CD4-positive, alpha-beta T cell treated with Interleukin-2 at 100 ng/mL for 4 hours (primary cell): Measurements from ENCODE around the gene SLC1A5.

Source experiments
- DNase-seq: peaks from one replicate; pipeline ENCODE4 v3.0.0-alpha.2; 2020; ENCODE audit warnings: low spot score

Gene SLC1A5

GRCh38 chr19:46742926-46743480 lies 45.4 kb downstream of the SLC1A5 start:
- no peak for DNase-seq

GRCh38 chr19:46741447-46741846 lies 46.9 kb downstream of the SLC1A5 start:
- no peak for DNase-seq

- no peak for DNase-seq
These were observed 49.1 kb downstream of the SLC1A5 start for GRCh38 chr19:46739290-46739771.

GRCh38 chr19:46737761-46738171 lies 50.6 kb downstream of the SLC1A5 start:
- DNase-seq = no peak

DNA sequence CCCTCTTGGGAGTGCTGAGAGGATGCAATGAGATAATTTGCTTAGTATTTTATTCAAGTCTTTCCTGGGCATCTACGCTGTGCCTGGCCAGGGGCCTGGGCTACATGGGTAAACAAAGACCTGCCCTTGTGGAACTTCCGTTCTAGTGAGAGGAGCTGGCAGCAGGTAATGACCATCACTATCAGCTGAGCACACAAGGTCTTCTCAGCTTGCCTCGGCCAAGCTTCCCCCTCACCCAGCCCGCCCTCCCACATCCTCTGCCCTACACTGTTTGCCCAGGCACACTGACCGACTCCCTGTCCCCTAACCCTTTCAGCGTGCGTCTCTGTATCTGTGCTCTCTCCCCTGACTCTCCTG lies 51.1 kb downstream of the SLC1A5 start:
- DNase-seq = no peak

DNA sequence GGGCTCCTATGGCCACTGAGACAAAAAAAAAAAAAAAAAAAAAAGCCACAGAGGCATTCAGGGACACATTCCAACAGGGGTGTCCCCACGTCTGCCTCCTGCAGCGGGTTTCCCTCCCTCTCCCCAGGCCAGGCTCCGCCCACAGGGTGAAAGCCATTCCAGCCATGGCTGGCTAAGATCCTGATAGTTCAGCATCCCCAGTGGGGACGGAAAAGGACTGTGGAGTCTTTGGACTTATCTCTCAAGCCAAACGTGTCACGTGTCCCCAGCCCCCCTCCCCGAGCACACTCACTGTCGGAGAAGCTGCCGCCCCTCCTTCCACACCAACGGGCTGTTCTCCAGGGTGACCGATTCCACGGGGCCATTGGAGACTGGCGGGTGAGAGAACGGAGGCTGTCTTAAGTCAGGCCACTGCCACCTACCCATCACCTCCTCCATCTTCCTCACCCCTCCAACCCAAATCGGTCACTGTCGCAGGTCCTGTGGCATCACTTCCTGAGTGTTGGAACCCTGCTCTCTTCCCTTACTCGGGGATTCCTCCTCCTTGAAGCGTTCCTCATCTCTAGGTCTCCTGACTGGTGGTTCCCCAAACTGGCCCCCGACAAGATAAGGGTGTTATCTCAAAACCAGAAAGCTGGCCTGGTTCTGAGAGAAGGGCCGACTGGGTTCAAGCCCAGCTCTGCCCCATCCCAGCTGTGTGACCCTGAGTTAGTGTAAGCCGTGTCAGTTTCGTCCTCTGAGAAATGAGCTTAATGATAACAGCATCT lies 51.7 kb downstream of the SLC1A5 start:
- no peak for DNase-seq

DNA sequence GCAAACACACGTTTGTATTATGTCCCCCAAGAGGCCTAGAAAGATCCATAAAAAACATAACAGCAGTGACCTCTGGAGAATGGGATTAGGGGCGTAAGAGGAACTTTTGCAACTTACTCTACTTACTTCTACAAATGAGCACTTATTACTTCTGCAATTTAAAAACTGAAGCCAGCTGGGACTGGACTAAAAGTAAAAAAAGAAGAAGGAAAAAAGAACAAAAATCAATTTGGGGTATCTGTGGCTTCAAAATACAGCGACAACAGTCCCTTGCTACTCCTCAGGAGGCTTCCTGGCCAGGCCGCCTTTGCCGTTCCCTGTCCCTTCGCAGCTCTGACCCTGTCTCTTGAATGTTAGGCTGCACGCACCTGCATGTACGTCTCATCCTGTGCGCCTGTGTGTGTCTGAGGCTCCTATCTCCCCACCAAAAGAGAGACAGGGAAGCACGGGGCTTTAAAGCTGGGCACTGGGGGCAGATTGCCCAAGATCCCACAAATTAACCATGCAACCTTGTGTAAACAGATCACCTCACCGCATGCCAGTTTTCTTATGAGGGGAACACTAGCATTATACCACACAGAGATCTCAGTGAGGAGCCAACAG lies 54.6 kb downstream of the SLC1A5 start:
- DNase-seq = no peak

DNA sequence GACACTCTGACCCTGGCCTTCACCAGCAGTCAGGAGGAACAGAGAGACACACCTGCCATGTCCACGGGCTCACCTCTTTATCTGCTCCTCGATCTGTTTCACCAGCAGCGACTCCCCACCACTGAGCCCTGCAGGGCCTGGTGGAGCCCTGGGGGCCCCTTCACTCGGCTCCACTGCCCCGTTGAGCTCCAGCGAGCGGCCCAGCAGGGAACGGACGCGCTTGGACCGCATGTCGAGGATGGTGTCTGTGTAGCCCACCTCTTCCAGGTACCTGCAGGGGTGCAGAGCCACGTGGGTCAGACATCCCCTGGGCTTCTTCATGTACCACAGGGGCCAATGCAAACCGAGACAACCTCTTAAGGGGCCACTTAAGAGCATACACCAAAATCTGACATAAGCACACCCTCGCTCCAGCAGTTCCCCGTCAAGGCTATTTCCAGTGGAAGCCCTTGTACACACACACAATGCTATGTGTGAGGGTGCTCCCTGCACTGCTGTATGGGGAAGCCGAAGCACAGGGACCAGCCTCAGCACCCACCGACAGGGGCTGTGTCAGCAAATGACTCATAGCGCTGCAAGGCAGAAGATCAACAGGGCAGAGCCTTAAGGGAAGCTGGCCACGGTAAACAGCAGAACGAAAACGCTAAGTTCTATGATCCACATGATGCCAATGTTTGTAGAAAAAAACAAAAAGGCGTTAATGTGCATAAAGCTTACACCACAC lies 55.3 kb downstream of the SLC1A5 start:
- no peak for DNase-seq

GRCh38 chr19:46732172-46732938 lies 56.0 kb downstream of the SLC1A5 start:
- DNase-seq = no peak

DNA sequence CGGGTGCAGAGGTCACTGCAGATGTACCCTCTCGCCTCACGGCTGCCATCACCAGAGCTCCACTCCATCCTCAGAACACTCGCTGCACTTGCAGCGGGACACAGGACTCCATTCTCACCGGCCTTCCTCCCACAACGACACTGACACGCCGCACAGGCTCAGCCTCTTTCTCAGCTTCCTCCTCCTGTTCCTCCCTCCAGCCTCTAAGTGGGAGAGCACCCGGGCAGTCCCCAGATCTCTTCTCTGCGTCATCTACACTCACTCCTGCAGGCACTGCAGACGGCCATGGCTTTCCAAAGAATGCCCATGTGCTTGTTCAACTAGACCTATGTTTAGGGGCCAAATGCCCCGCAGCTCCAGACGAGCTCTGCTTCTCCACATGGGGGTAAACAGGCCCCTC lies 56.8 kb downstream of the SLC1A5 start:
- DNase-seq = no peak

DNA sequence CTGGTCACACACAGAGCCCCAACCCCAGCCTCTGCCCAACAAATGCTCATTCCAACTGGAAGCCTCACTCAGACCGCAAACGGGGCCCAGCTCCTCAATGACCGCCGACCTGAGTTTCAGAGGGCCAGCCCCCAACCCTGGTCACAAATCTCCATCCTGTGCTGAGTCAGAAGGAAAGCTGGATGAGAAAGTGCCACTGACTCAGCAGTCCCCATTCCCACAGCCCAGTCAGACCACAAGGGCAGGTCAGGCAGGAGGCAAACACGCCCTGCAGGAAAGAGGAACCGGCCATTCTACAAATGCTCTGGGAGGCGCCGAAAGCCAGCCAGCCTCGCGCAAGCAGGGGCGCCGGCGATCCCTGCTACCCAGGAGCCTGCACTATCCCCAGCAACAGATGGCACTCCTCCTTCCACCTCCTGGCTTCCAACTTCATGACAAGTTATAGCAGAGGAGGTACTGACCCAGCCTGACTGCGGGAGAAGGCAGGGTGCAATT lies 57.3 kb downstream of the SLC1A5 start:
- no peak for DNase-seq

- no peak for DNase-seq
These were observed 57.8 kb downstream of the SLC1A5 start for GRCh38 chr19:46730595-46730994.

DNA sequence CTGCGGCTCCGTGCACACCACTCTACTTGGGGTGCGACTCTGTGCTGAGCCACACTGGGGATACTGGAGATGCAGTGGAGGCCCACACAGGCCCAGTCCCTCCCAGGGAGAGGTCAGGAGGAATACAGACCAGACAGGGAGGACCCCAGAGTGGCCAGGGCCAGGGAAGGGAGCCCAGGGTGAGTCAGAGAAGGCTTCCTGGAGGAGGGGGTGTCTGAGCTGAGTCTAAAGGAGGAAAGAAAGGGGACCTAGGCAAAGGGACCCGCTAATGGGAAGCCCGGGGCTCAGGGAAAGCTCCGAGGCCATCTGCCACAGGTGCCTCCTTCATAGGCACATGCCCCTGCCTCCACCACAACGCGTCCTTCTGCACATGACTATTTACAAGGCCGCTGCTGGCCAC lies 58.2 kb downstream of the SLC1A5 start:
- DNase-seq = no peak

GRCh38 chr19:46729696-46730095 lies 58.7 kb downstream of the SLC1A5 start:
- DNase-seq = no peak

GRCh38 chr19:46728693-46729339 lies 59.6 kb downstream of the SLC1A5 start:
- peak; percentile 83 for DNase-seq

DNA sequence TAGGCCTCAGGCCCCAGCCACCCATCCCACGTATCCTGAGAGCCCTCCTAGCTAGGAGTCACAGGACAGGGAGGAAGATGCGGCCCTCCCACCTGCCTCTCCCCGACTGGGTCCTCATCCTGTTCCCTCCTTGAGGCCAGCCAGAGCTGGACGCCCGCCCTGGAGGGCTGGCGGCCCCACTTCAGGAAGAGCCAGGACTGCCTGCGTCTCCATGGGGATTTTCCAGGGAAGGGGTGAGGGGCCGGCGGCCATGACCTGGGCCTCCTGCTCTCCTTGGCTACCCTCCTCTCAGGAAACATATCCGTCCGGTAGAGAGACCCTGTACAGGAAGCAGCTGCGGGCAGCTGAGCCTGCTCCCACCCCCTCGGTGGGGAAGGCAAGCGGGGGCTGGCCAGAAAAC lies 60.2 kb downstream of the SLC1A5 start:
- DNase-seq = no peak

GRCh38 chr19:46727757-46728156 lies 60.6 kb downstream of the SLC1A5 start:
- DNase-seq = no peak

GRCh38 chr19:46726971-46727501 lies 61.4 kb downstream of the SLC1A5 start:
- no peak for DNase-seq

- no peak for DNase-seq
These were observed 61.8 kb downstream of the SLC1A5 start for GRCh38 chr19:46726551-46726950.

GRCh38 chr19:46725859-46726393 lies 62.5 kb downstream of the SLC1A5 start:
- no peak for DNase-seq
